ENCODE measurements around the gene MYO5B. TPM values are rescaled to one million over a fixed set of nuclear protein-coding genes. Genes with fewer than 3 reads are reported as not detected.

MYO5B gene
- total RNA-seq, 4 donors from 2014 or later: 0.05 to 0.60 (median 0.35) TPM

GRCh38 chr18:49843778-49844625 lies 350.9 kb downstream of the MYO5B start:
- peak in 1 of 2 donors; percentile 79 for ATAC-seq
- Histone ChIP-seq H3K36me3 (no peaks in the 10 kb centered on the region), H3K4me3 (no peak overlapping the region), H3K4me1 (peaks cover 5 to 10% of the 10 kb centered on the region in 2 donors), H3K9me3 (no peaks in the 10 kb centered on the region), H3K27me3 (peaks cover under 1 to 5% (median 3%) of the 10 kb centered on the region in 3 donors), H3K27ac (no peak overlapping the region)
- in situ Hi-C loops (cut with MboI; ENCODE audit: low sequenced_read_pairs in 4 of 4) (no loop called here), intact Hi-C loops (cut with DNase I; ENCODE audit: low total_unique reads) (no loop called here)
- DNase-seq: no peak
- TF ChIP-seq CTCF (IDR thresholded peaks at IDR 0.05 in 4 of 5, conservative IDR thresholded peaks at IDR 0.05 in 1 of 5): no peak

- H3K9me3 ChIP-seq: no peaks in the 10 kb centered on the region
- H3K27me3 ChIP-seq: no peaks in the 10 kb centered on the region
- no peaks in the 10 kb centered on the region for H3K36me3 ChIP-seq
- DNase-seq: no peak
- no peak overlapping the region for H3K27ac ChIP-seq
- in situ Hi-C loops (cut with MboI; ENCODE audit: low sequenced_read_pairs in 4 of 4): no loop called here
- no peak overlapping the region for H3K4me3 ChIP-seq
- peaks cover 5 to 10% of the 10 kb centered on the region in 2 donors for H3K4me1 ChIP-seq
- intact Hi-C loops (cut with DNase I; ENCODE audit: low total_unique reads): no loop called here
- ATAC-seq: no peak
- TF ChIP-seq CTCF (IDR thresholded peaks at IDR 0.05 in 4 of 5, conservative IDR thresholded peaks at IDR 0.05 in 1 of 5): no peak
- TF ChIP-seq POLR2A (IDR thresholded peaks at IDR 0.05): no peak
Observed at GRCh38 chr18:49843131-49843530, 351.8 kb downstream of the MYO5B start.

- Histone ChIP-seq H3K4me1 (peaks cover 5 to 10% of the 10 kb centered on the region in 2 donors), H3K36me3 (no peaks in the 10 kb centered on the region), H3K27me3 (no peaks in the 10 kb centered on the region), H3K4me3 (no peak overlapping the region), H3K9me3 (no peaks in the 10 kb centered on the region), H3K27ac (no peak overlapping the region)
- no peak for DNase-seq
- in situ Hi-C loops (cut with MboI; ENCODE audit: low sequenced_read_pairs in 4 of 4) (no loop called here), intact Hi-C loops (cut with DNase I; ENCODE audit: low total_unique reads) (no loop called here)
- no peak for ATAC-seq
- TF ChIP-seq CTCF (IDR thresholded peaks at IDR 0.05 in 4 of 5, conservative IDR thresholded peaks at IDR 0.05 in 1 of 5) (no peak), POLR2A (IDR thresholded peaks at IDR 0.05) (no peak)
Observed at GRCh38 chr18:49842656-49843055, 352.3 kb downstream of the MYO5B start.

- Histone ChIP-seq H3K27ac (no peak overlapping the region), H3K27me3 (no peaks in the 10 kb centered on the region), H3K9me3 (no peaks in the 10 kb centered on the region), H3K4me1 (peaks cover 5 to 10% of the 10 kb centered on the region in 2 donors), H3K36me3 (no peaks in the 10 kb centered on the region), H3K4me3 (no peak overlapping the region)
- ATAC-seq (no peak), DNase-seq (no peak)
- TF ChIP-seq POLR2A (IDR thresholded peaks at IDR 0.05) (no peak), CTCF (IDR thresholded peaks at IDR 0.05 in 4 of 5, conservative IDR thresholded peaks at IDR 0.05 in 1 of 5) (no peak)
- intact Hi-C loops (cut with DNase I; ENCODE audit: low total_unique reads) (no loop called here), in situ Hi-C loops (cut with MboI; ENCODE audit: low sequenced_read_pairs in 4 of 4) (no loop called here)
Observed at GRCh38 chr18:49841236-49842217, 353.4 kb downstream of the MYO5B start.
